DMS53 treated with DMSO at 0.1 percent for 48 hours (cell line): ENCODE measurements around the gene OR4N5.

Source experiments
- DNase-seq: peaks from one replicate; lab custom pipeline; 2025; ENCODE audit not compliant: unreplicated experiment; lab: John Stamatoyannopoulos, UW

Gene OR4N5

DNA sequence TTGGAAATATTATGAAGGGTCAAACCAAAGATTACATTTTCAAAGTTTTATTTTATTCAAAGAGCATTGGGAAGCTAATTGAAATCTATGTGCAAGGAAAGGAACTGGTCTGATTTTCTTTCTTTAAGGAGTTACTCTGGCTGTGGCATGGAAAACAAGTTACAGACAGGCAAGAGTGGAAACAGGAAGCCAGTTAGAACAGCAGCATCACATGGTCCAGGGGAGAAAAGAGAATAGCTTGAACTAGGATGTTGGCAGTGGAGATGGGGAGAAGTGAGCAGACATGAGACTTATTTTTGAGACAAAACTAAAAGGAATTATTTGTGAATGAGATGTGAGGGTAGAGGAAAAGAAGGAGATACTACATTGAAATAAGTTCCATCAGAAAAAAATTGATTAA, 55.5 kb downstream of the OR4N5 start:
- DNase-seq: no peak
